Testis (tissue), 2 donors: Measurements from ENCODE around the gene ADCY10.

ENCODE experiments used
- CTCF ChIP-seq, 3 experiments: fragments of 450-650 bp in 2 of 3; fragments of 200-600 bp in 1 of 3; sonication (generic) in 1 of 3; IDR thresholded peaks; one replicate each; pipeline ENCODE4 v1.5.1; 2016 to 2019; ENCODE audit warnings: antibody characterized with exemption in 3 of 3, mild to moderate bottlenecking in 2 of 3, moderate library complexity in 1 of 3
- POLR2A ChIP-seq: fragments of 450-650 bp; IDR thresholded peaks from one replicate; pipeline ENCODE4 v1.6.1; 2017; ENCODE audit warnings: antibody characterized with exemption, mild to moderate bottlenecking, moderate library complexity

- peak; percentile 79 for TF ChIP-seq POLR2A
- no peak for TF ChIP-seq CTCF (IDR thresholded peaks at IDR 0.05)
Observed at GRCh38 chr1:167935216-167936067, 21.5 kb upstream of the ADCY10 start.
